Endothelial cell of umbilical vein (primary cell): ENCODE data around the gene NID2.

ENCODE experiments used
- GATA2 ChIP-seq: IDR thresholded peaks from 2 replicates; pipeline ENCODE4 v1.7.0; 2011; ENCODE audit warnings: low read depth, mild to moderate bottlenecking, moderate library complexity, mixed read lengths, low read length; ENCODE audit not compliant: insufficient read length, insufficient read depth
- POLR2A ChIP-seq: IDR thresholded peaks from 2 replicates; pipeline ENCODE4 v1.6.1; 2012; ENCODE audit warnings: low read depth, mild to moderate bottlenecking, control low read depth, low read length
- POLR2AphosphoS5 ChIP-seq: IDR thresholded peaks from 2 replicates; pipeline ENCODE4 v1.6.1; 2012; ENCODE audit warnings: low read depth, mild to moderate bottlenecking, control low read depth, low read length, moderate library complexity; ENCODE audit not compliant: insufficient read depth
- TF ChIP-seq, protein P1 (sequence below), 2 donors: IDR thresholded peaks; 1 replicate in 1 of 2; 2 replicates in 1 of 2; pipeline ENCODE4 v1.5.1; 2011; ENCODE audit warnings: low read length in 2 of 2, mild to moderate bottlenecking in 2 of 2, moderate library complexity in 2 of 2, control low read depth in 1 of 2, inconsistent platforms in 1 of 2, low read depth in 1 of 2; ENCODE audit not compliant: insufficient read depth in 1 of 2; ENCODE audit errors: extremely low read depth in 1 of 2

GRCh38 chr14:52011523-52011922, 57.3 kb downstream of the NID2 start:
- TF ChIP-seq POLR2A: no peak
- TF ChIP-seq, protein P1, sequence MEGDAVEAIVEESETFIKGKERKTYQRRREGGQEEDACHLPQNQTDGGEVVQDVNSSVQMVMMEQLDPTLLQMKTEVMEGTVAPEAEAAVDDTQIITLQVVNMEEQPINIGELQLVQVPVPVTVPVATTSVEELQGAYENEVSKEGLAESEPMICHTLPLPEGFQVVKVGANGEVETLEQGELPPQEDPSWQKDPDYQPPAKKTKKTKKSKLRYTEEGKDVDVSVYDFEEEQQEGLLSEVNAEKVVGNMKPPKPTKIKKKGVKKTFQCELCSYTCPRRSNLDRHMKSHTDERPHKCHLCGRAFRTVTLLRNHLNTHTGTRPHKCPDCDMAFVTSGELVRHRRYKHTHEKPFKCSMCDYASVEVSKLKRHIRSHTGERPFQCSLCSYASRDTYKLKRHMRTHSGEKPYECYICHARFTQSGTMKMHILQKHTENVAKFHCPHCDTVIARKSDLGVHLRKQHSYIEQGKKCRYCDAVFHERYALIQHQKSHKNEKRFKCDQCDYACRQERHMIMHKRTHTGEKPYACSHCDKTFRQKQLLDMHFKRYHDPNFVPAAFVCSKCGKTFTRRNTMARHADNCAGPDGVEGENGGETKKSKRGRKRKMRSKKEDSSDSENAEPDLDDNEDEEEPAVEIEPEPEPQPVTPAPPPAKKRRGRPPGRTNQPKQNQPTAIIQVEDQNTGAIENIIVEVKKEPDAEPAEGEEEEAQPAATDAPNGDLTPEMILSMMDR (IDR thresholded peaks at IDR 0.05; ENCODE audit: extremely low read depth in 1 of 2, insufficient read depth in 1 of 2, low read depth in 1 of 2, low read length in 2 of 2): no peak
- no peak for TF ChIP-seq GATA2
- TF ChIP-seq POLR2AphosphoS5: no peak
